Osteocyte (in vitro differentiated cells): Measurements from ENCODE around the gene NT5DC3. TPM values are rescaled to one million over a fixed set of nuclear protein-coding genes. Genes with fewer than 3 reads are reported as not detected.

Source experiments
- DNase-seq: peaks from one replicate; pipeline ENCODE4 v3.0.0; 2021; ENCODE audit warnings: mixed read lengths; ENCODE audit not compliant: unreplicated experiment; ENCODE audit errors: extremely low spot score
- H3K27ac Mint-ChIP-seq: one replicate; pipeline ENCODE4 v1.8.0; 2021; ENCODE audit warnings: mild to moderate bottlenecking, mixed read lengths; ENCODE audit not compliant: unreplicated experiment
- H3K27me3 Mint-ChIP-seq: one replicate; pipeline ENCODE4 v1.8.0; 2021; ENCODE audit warnings: mixed read lengths; ENCODE audit not compliant: unreplicated experiment
- H3K36me3 Mint-ChIP-seq: one replicate; pipeline ENCODE4 v1.8.0; 2021; ENCODE audit warnings: mixed read lengths; ENCODE audit not compliant: unreplicated experiment
- H3K4me1 Mint-ChIP-seq: one replicate; pipeline ENCODE4 v1.8.0; 2021; ENCODE audit warnings: mixed read lengths; ENCODE audit not compliant: unreplicated experiment
- H3K4me3 Mint-ChIP-seq: one replicate; pipeline ENCODE4 v1.8.0; 2021; ENCODE audit warnings: mild to moderate bottlenecking, moderate library complexity, mixed read lengths; ENCODE audit not compliant: unreplicated experiment
- H3K9me3 Mint-ChIP-seq: one replicate; pipeline ENCODE4 v1.8.0; 2021; ENCODE audit warnings: mixed read lengths; ENCODE audit not compliant: unreplicated experiment
- total RNA-seq: library from RNA; stranded (reverse); gene quantifications from 2 replicates; pipeline ENCODE4 v1.2.1, GENCODE V29; 2021
- TF ChIP-seq, protein P1 (sequence below): fragments of 200-600 bp; sonication (generic); IDR thresholded peaks from 2 replicates; pipeline ENCODE4 v1.5.0; 2021; ENCODE audit warnings: antibody characterized with exemption, mild to moderate bottlenecking, moderate library complexity

NT5DC3 gene
- total RNA-seq, 1 donor from 2014 or later, result 12.5 TPM

DNA sequence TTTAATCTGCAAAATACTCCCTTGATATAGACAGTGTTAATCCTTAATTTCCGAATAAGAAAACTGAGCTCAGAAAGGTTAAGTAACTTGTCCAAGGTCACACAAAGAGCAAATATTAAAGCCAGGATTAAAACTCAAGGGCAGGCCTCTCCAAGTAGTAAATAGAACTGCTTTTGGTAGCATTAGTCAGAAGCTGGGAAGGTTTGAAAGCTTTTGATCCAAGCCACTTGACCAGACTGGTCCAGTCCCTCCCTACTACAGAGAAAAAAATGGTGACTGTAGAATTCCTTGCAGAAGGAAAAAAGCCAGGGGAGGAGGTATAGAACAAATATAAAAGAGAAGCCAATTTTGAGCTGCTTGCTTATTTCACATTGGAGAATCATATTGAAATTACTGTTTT, 111.5 kb downstream of the NT5DC3 start:
- H3K4me1 Mint-ChIP-seq, result no peaks in the 10 kb centered on the region
- H3K36me3 Mint-ChIP-seq, result no peaks in the 10 kb centered on the region
- H3K9me3 Mint-ChIP-seq, result peaks cover 5% of the 10 kb centered on the region
- H3K27me3 Mint-ChIP-seq, result peaks cover 4% of the 10 kb centered on the region
- DNase-seq, result no peak
- no peak overlapping the region for H3K27ac Mint-ChIP-seq
- no peak overlapping the region for H3K4me3 Mint-ChIP-seq
- TF ChIP-seq, protein P1, sequence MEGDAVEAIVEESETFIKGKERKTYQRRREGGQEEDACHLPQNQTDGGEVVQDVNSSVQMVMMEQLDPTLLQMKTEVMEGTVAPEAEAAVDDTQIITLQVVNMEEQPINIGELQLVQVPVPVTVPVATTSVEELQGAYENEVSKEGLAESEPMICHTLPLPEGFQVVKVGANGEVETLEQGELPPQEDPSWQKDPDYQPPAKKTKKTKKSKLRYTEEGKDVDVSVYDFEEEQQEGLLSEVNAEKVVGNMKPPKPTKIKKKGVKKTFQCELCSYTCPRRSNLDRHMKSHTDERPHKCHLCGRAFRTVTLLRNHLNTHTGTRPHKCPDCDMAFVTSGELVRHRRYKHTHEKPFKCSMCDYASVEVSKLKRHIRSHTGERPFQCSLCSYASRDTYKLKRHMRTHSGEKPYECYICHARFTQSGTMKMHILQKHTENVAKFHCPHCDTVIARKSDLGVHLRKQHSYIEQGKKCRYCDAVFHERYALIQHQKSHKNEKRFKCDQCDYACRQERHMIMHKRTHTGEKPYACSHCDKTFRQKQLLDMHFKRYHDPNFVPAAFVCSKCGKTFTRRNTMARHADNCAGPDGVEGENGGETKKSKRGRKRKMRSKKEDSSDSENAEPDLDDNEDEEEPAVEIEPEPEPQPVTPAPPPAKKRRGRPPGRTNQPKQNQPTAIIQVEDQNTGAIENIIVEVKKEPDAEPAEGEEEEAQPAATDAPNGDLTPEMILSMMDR, result no peak

DNA sequence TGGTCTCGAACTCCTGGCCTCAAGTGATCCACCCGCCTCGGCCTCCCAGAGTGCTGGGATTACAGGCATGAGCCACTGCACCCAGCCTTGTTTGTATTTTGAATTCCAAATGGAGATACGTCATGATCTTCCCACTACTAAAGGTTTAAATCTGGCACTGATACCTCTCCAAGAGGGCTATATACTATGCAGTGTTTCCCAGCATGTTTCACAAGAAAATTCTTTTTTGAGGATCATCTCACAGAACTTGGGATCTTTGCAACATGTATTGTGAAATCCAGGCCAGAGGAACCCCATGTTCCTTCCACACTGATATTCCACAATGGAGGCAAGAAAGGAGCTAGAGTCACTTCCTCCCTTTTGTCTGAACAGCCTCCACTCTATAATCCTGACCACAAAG, 112.7 kb downstream of the NT5DC3 start:
- TF ChIP-seq, protein P1, result no peak
- peaks cover 5% of the 10 kb centered on the region for H3K9me3 Mint-ChIP-seq
- H3K27ac Mint-ChIP-seq, result no peak overlapping the region
- H3K27me3 Mint-ChIP-seq, result peaks cover 4% of the 10 kb centered on the region
- DNase-seq, result no peak
- H3K4me3 Mint-ChIP-seq, result no peak overlapping the region
- no peaks in the 10 kb centered on the region for H3K4me1 Mint-ChIP-seq
- no peaks in the 10 kb centered on the region for H3K36me3 Mint-ChIP-seq

DNA sequence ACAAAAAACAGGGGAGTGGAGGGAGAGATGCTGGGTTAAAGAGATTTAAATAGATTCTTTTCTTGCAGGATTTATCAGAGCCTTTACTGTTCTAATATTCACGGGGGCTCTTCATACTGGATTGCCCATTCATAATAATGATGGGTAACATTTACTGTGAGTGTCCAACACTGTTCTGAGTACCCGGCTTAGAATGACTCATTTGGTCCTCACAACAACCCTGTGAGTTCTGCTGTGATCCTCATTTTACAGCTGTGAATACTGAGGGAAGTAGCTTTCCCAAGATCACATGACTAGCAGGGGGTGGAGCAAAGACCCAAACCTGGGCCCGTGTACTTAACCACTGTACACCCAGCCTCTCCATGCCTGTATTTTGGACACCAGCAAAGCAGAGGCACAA, 113.4 kb downstream of the NT5DC3 start:
- Mint-ChIP-seq H3K9me3 (peaks cover 5% of the 10 kb centered on the region), H3K27me3 (peaks cover 4% of the 10 kb centered on the region), H3K27ac (no peak overlapping the region), H3K4me3 (no peak overlapping the region), H3K4me1 (no peaks in the 10 kb centered on the region), H3K36me3 (no peaks in the 10 kb centered on the region)
- no peak for DNase-seq
- TF ChIP-seq, protein P1, result no peak

GRCh38 chr12:103725398-103725797, 115.6 kb downstream of the NT5DC3 start:
- TF ChIP-seq, protein P1, result no peak
- no peak overlapping the region for H3K27ac Mint-ChIP-seq
- H3K36me3 Mint-ChIP-seq, result no peaks in the 10 kb centered on the region
- H3K4me3 Mint-ChIP-seq, result no peak overlapping the region
- peaks cover 4% of the 10 kb centered on the region for H3K27me3 Mint-ChIP-seq
- H3K4me1 Mint-ChIP-seq, result no peaks in the 10 kb centered on the region
- H3K9me3 Mint-ChIP-seq, result no peaks in the 10 kb centered on the region
- no peak for DNase-seq

Other genes with a start within 250 kb of the NT5DC3 start
- 682 and 686 TPM in 2 replicates for gene HSP90B1, start 89.2 kb upstream of the NT5DC3 start, total RNA-seq
- 32.7 and 33.9 TPM in 2 replicates for gene TDG, start 124.6 kb upstream of the NT5DC3 start, total RNA-seq
- gene GLT8D2, start 209.0 kb upstream of the NT5DC3 start, total RNA-seq, result 45.4 and 64.7 TPM in 2 replicates
- gene HCFC2, start 223.3 kb upstream of the NT5DC3 start, total RNA-seq, result 20.1 and 21.3 TPM in 2 replicates